Measurements from ENCODE around the gene SYNE1.

DNA sequence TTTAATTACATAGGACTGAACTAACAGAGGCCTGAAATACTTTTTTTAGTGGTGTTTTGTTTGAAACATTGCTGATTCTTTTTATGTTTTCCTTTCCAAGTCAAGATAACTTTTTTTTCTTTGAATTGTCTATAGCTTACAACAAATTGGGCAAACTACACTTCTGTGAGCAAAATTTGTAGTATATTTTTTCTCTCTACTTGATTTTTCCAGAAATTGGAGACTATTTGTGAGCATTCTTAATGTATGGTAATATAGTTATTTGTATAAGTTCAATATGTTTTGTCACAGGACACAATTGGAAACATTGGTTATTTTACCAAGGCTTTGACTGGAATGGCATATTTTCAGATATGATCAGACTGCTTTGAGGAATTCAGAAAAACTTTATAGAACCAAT, 216.5 kb downstream of the SYNE1 start:
- TF ChIP-seq EP300 (IDR thresholded peaks at IDR 0.05) (no peak), POLR2A (IDR thresholded peaks at IDR 0.05) (no peak)
- TF ChIP-seq, protein P1, sequence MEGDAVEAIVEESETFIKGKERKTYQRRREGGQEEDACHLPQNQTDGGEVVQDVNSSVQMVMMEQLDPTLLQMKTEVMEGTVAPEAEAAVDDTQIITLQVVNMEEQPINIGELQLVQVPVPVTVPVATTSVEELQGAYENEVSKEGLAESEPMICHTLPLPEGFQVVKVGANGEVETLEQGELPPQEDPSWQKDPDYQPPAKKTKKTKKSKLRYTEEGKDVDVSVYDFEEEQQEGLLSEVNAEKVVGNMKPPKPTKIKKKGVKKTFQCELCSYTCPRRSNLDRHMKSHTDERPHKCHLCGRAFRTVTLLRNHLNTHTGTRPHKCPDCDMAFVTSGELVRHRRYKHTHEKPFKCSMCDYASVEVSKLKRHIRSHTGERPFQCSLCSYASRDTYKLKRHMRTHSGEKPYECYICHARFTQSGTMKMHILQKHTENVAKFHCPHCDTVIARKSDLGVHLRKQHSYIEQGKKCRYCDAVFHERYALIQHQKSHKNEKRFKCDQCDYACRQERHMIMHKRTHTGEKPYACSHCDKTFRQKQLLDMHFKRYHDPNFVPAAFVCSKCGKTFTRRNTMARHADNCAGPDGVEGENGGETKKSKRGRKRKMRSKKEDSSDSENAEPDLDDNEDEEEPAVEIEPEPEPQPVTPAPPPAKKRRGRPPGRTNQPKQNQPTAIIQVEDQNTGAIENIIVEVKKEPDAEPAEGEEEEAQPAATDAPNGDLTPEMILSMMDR (IDR thresholded peaks at IDR 0.05), result no peak

Measured in sigmoid colon (tissue), 4 donors.